Lower lobe of right lung (tissue), 2 donors: ENCODE measurements around the gene HLA-A. TPM values are rescaled to one million over a fixed set of nuclear protein-coding genes. Genes with fewer than 3 reads are reported as not detected.
A peak's percentile ranks its signal among the peaks of the same experiment; 100 is the strongest.

Source experiments
- ATAC-seq, 2 donors: fragments of 200-7000 bp; cut with Tn5 transposase; one replicate each; pipeline ENCODE4 v1.9.1; 2020 to 2022; ENCODE audit warnings: mild to moderate bottlenecking in 2 of 2, moderate library complexity in 2 of 2
- DNase-seq: peaks from one replicate; pipeline ENCODE4 v3.0.0-alpha.2; 2020
- H3K27ac ChIP-seq: fragments of 200-600 bp; one replicate; pipeline ENCODE4 v1.8.0; 2022
- H3K27me3 ChIP-seq: fragments of 200-600 bp; one replicate; pipeline ENCODE4 v1.8.0; 2022; ENCODE audit warnings: low read depth
- H3K36me3 ChIP-seq: fragments of 200-600 bp; one replicate; pipeline ENCODE4 v1.8.0; 2022; ENCODE audit warnings: mild to moderate bottlenecking
- H3K4me1 ChIP-seq: fragments of 200-600 bp; one replicate; pipeline ENCODE4 v1.8.0; 2022
- H3K4me3 ChIP-seq: fragments of 200-600 bp; one replicate; pipeline ENCODE4 v1.8.0; 2022; ENCODE audit warnings: mild to moderate bottlenecking
- H3K9me3 ChIP-seq: fragments of 200-600 bp; one replicate; pipeline ENCODE4 v1.8.0; 2022
- intact Hi-C: fragments of 100-400 bp; cut with DNase I; formaldehyde crosslinking; loops from one replicate; pipeline ENCODE4 v1.11.0; 2022
- total RNA-seq: library from RNA; stranded (reverse); fragmentation: NEBNext Ultra II Directional; extraction: Animal tissue kit (Norgen Biotek cat#: 25700); gene quantifications from one replicate; pipeline ENCODE4 v1.2.1, GENCODE V29; 2021
- TF ChIP-seq, protein P1 (sequence below): fragments of 200-600 bp; IDR thresholded peaks from one replicate; pipeline ENCODE4 v1.8.0; 2022; ENCODE audit warnings: antibody characterized with exemption, mild to moderate bottlenecking
- donor health status: DM: no; HTN: yes; CAD: no; lungs with severe emphysema.

HLA-A gene
- total RNA-seq, 1 donor from 2014 or later = 1,064 TPM

DNA sequence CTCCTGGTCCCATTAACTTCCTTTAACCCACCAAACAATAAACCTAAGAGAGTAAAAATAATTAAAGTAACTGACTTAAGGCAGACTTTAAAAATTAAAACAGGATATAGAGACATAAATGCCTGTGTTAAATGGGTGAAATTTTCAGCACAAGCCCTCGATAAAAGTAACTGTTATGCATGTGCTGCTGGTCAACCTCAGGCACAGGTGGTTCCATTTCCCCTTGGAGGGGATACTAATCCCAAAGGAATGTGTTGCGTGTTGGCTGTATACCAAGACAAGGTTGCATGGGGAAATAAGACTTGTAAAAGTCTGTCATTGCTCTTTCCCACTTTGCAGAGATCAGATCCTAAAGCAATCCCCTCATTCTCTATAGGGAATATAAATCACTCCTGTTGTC lies 25.8 kb downstream of the HLA-A start:
- TF ChIP-seq, protein P1, sequence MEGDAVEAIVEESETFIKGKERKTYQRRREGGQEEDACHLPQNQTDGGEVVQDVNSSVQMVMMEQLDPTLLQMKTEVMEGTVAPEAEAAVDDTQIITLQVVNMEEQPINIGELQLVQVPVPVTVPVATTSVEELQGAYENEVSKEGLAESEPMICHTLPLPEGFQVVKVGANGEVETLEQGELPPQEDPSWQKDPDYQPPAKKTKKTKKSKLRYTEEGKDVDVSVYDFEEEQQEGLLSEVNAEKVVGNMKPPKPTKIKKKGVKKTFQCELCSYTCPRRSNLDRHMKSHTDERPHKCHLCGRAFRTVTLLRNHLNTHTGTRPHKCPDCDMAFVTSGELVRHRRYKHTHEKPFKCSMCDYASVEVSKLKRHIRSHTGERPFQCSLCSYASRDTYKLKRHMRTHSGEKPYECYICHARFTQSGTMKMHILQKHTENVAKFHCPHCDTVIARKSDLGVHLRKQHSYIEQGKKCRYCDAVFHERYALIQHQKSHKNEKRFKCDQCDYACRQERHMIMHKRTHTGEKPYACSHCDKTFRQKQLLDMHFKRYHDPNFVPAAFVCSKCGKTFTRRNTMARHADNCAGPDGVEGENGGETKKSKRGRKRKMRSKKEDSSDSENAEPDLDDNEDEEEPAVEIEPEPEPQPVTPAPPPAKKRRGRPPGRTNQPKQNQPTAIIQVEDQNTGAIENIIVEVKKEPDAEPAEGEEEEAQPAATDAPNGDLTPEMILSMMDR = no peak
- Histone ChIP-seq H3K36me3 (no peaks in the 10 kb centered on the region), H3K4me1 (peaks cover 46% of the 10 kb centered on the region), H3K27ac (no peak overlapping the region), H3K27me3 (no peaks in the 10 kb centered on the region), H3K9me3 (no peaks in the 10 kb centered on the region), H3K4me3 (no peak overlapping the region)
- no peak for DNase-seq
- intact Hi-C loops = no loop called here
- ATAC-seq = no peak

DNA sequence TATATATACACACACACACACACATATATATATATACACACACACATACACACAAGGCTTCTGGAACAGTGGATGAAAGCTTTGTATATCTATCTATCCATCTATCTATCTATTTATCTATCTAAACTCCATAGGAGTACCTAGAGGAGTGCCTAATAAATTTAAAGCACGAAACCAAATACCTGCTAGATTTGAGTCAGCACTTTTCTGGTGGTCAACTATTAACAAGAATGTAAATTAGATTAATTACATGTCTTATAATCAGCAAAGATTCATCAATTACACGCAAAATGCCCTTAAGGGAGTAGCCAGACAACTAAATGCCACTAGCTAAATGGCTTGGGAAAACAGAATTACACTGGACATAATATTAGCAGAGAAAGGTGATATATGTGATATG lies 26.6 kb downstream of the HLA-A start:
- H3K9me3 ChIP-seq = no peaks in the 10 kb centered on the region
- no peak overlapping the region for H3K27ac ChIP-seq
- H3K4me3 ChIP-seq = no peak overlapping the region
- no peaks in the 10 kb centered on the region for H3K27me3 ChIP-seq
- ATAC-seq (no peak), DNase-seq (no peak)
- intact Hi-C loops = no loop called here
- H3K4me1 ChIP-seq = peaks cover 44% of the 10 kb centered on the region
- H3K36me3 ChIP-seq = no peaks in the 10 kb centered on the region
- TF ChIP-seq, protein P1 = no peak

DNA sequence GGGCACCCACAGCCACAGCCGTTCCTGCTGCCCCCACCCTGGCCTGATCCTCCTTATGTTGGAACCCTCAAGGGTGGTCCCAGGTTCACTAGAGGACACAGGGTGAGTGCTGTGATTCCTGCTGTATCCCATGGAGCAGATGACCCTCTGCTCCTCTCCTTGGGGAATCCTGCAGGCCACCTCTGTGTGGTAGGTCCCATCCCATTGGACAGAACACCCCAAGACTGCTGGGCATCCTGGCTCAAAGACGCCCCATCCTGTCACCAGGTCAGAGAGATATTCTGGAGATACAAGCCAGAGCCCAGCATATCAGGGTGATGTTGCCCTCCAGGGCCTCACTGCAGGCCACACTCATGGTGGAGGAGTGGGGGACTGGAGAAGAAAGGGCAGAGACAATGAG lies 28.4 kb downstream of the HLA-A start:
- intact Hi-C loops = no loop called here
- H3K27ac ChIP-seq = no peak overlapping the region
- DNase-seq (no peak), ATAC-seq (no peak)
- no peaks in the 10 kb centered on the region for H3K27me3 ChIP-seq
- H3K36me3 ChIP-seq = no peaks in the 10 kb centered on the region
- H3K9me3 ChIP-seq = no peaks in the 10 kb centered on the region
- H3K4me3 ChIP-seq = no peak overlapping the region
- TF ChIP-seq, protein P1 = no peak
- peaks cover 38% of the 10 kb centered on the region for H3K4me1 ChIP-seq

DNA sequence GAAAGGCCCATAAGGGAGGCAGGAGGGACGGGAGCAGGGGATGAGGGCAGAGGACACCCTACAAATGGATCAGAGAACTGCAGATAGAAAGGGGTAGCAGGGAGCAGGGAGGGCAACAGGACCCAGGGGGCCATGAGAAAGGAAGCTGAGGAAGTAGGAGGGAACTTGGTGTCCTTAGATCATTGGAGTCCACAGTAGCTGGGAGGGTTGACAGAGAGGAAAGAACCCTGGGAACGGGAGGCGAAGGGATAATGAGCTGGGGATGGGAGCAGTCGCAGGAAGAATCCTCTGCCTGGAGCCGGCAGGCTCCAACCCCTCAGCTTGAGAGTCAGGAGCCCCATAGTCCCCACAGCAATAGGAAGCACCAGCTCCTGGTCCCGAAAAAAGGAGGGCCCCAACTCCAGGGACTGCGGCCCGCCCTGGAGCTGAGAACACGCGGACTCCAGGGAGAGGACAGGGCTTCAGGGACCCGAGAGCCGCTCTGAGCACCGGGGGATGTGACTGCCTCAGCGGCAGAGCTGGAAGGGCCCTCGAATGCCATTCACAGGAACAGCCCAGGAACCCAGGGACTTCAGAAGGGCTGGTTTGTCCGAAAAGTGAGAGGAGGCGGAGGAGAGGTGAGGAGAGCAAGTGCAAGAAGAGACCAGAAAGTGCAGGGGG lies 32.7 kb downstream of the HLA-A start:
- no peak for DNase-seq
- H3K27ac ChIP-seq = no peak overlapping the region
- H3K36me3 ChIP-seq = no peaks in the 10 kb centered on the region
- peaks cover 19% of the 10 kb centered on the region for H3K4me1 ChIP-seq
- ATAC-seq = no peak
- H3K9me3 ChIP-seq = no peaks in the 10 kb centered on the region
- peak overlapping the region; percentile 62 for H3K4me3 ChIP-seq
- TF ChIP-seq, protein P1 = no peak
- intact Hi-C loops = no loop called here
- H3K27me3 ChIP-seq = no peaks in the 10 kb centered on the region

DNA sequence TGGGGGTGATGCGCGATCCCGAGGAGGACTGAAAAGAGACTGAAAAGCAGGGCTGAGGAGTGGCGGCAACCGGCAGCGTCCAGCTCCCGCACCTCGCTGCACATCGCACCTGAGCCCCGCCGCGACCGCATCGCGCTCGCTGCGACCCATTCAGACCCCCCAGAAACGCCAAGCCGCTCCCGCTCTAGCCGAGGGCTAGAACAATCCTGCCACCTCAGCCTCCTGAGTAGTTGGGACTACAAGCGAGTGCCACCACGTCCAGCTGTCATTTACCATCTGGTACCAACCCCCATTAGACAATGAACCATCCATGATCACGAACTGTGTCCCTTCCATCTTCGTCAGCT lies 33.2 kb downstream of the HLA-A start:
- intact Hi-C loops = no loop called here
- TF ChIP-seq, protein P1 = no peak
- Histone ChIP-seq H3K4me3 (peak overlapping the region; percentile 62), H3K9me3 (no peaks in the 10 kb centered on the region), H3K27ac (no peak overlapping the region), H3K36me3 (no peaks in the 10 kb centered on the region), H3K4me1 (peaks cover 19% of the 10 kb centered on the region), H3K27me3 (no peaks in the 10 kb centered on the region)
- DNase-seq (no peak), ATAC-seq (no peak)

DNA sequence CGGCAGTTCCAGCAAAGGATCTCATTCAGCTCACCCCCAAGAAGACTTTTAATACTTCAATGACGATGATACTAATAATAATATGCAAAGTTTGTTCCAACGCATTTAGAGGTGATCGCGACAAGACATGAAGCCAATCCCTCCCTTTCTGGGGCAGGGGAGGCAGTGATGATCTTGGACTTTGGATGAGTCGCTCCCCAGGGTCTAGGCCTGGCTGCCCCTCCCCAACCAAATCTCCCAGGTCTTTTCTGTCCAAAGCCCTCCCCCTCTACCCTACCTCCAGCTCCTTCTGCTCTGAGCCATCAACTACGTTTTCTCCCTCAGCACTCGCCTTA lies 33.9 kb downstream of the HLA-A start:
- Histone ChIP-seq H3K4me3 (peak overlapping the region; percentile 62), H3K4me1 (peaks cover 19% of the 10 kb centered on the region), H3K27me3 (no peaks in the 10 kb centered on the region), H3K36me3 (no peaks in the 10 kb centered on the region), H3K9me3 (no peaks in the 10 kb centered on the region), H3K27ac (peak overlapping the region; percentile 95)
- TF ChIP-seq, protein P1 = no peak
- ATAC-seq = no peak
- no peak for DNase-seq
- intact Hi-C loops = no loop called here
